Endothelial cell of umbilical vein (primary cell): ENCODE results near the gene DLGAP1. TPM values are rescaled to one million over a fixed set of nuclear protein-coding genes. Genes with fewer than 3 reads are reported as not detected.

Source experiments
- BruUV-seq: library from RNA; stranded (reverse); fragments of 400-500 nt; replicated peaks from 2 replicates; lab custom pipeline; 2021; lab: Mats Ljungman, UMichigan
- CTCF ChIA-PET: fragments of 300-600, 350-600 bp; sonication (Branson Sonifier 250); formaldehyde crosslinking; loops from one replicate; lab custom pipeline; 2021; ENCODE audit warnings: antibody characterized with exemption, inconsistent platforms; lab: Charles Lee
- POLR2A ChIA-PET: fragments of 300-600, 350-600 bp; sonication (Branson Sonifier 250); formaldehyde crosslinking; loops from one replicate; lab custom pipeline; 2021; ENCODE audit warnings: antibody characterized with exemption, inconsistent platforms; lab: Charles Lee
- DNase-seq: peaks from one replicate; pipeline ENCODE4 v3.0.0-alpha.2; 2011; ENCODE audit warnings: low read depth, low spot score
- FAIRE-seq: peaks from 2 replicates; lab custom pipeline; 2011; peaks lifted over from hg19 to GRCh38; lab: Jason Lieb, UNC
- H2AFZ ChIP-seq: 2 replicates; pipeline ENCODE4 v1.6.0; 2012; ENCODE audit warnings: low read depth, low read length, control low read depth, inconsistent platforms
- H3K27ac ChIP-seq: 2 replicates; pipeline ENCODE4 v1.5.1; 2011; ENCODE audit warnings: low read depth, mild to moderate bottlenecking, control low read depth, low read length, moderate library complexity; ENCODE audit not compliant: insufficient read depth
- H3K27me3 ChIP-seq, 2 experiments: 2 replicates each; pipeline versions ENCODE4 v1.6.0 to v1.6.1; 2011; ENCODE audit warnings: low read length in 2 of 2, mixed read lengths in 1 of 2; ENCODE audit not compliant: control insufficient read depth in 2 of 2, insufficient read depth in 2 of 2
- H3K36me3 ChIP-seq, 2 experiments: 2 replicates in 1 of 2; 3 replicates in 1 of 2; pipeline ENCODE4 v1.5.1; 2011; ENCODE audit warnings: low read length in 2 of 2, mild to moderate bottlenecking in 1 of 2, moderate library complexity in 1 of 2; ENCODE audit not compliant: control insufficient read depth in 2 of 2, insufficient read depth in 2 of 2; ENCODE audit errors: extremely low read depth in 1 of 2
- H3K4me1 ChIP-seq: 3 replicates; pipeline ENCODE4 v1.5.1; 2011; ENCODE audit warnings: mild to moderate bottlenecking, low read length; ENCODE audit not compliant: control insufficient read depth, insufficient read depth; ENCODE audit errors: extremely low read depth
- H3K4me2 ChIP-seq: 2 replicates; pipeline ENCODE4 v1.6.1; 2011; ENCODE audit warnings: low read length, control low read depth, mixed read lengths; ENCODE audit not compliant: insufficient read depth
- H3K4me3 ChIP-seq, 3 experiments: fragments of 200-600 bp in 1 of 3; sonication (generic), shearing (Covaris generic) in 1 of 3; replicated peaks in 1 of 3; 2 replicates each; pipeline ENCODE4 v1.5.1; 2011 to 2016; ENCODE audit warnings: control low read depth in 3 of 3, low read length in 3 of 3, mild to moderate bottlenecking in 2 of 3, inconsistent platforms in 1 of 3, low read depth in 1 of 3, moderate library complexity in 1 of 3; ENCODE audit not compliant: insufficient read depth in 1 of 3
- H3K79me2 ChIP-seq: 2 replicates; pipeline ENCODE4 v1.6.0; 2012; ENCODE audit warnings: low read length, inconsistent platforms; ENCODE audit not compliant: control insufficient read depth, insufficient read depth
- H3K9ac ChIP-seq: replicated peaks from 2 replicates; pipeline ENCODE3; 2011; ENCODE audit warnings: low read length, control low read depth; ENCODE audit not compliant: insufficient read depth; ENCODE audit errors: extremely low read depth
- H3K9me1 ChIP-seq: replicated peaks from 3 replicates; pipeline ENCODE4 v1.6.0; 2011; ENCODE audit warnings: mild to moderate bottlenecking, low read length; ENCODE audit not compliant: control insufficient read depth, insufficient read depth; ENCODE audit errors: extremely low read depth
- H3K9me3 ChIP-seq: replicated peaks from 2 replicates; pipeline ENCODE4 v1.5.1; 2012; ENCODE audit warnings: low read length, inconsistent platforms; ENCODE audit not compliant: control insufficient read depth, insufficient read depth
- H4K20me1 ChIP-seq: replicated peaks from 2 replicates; pipeline ENCODE3; 2011; ENCODE audit warnings: mild to moderate bottlenecking, low read length; ENCODE audit not compliant: control insufficient read depth, insufficient read depth; ENCODE audit errors: extremely low read depth
- CTCF ChIP-seq, 2 donors: IDR thresholded peaks; 1 replicate in 1 of 2; 2 replicates in 1 of 2; pipeline ENCODE4 v1.5.1; 2011; ENCODE audit warnings: low read length in 2 of 2, mild to moderate bottlenecking in 2 of 2, moderate library complexity in 2 of 2, control low read depth in 1 of 2, inconsistent platforms in 1 of 2, low read depth in 1 of 2; ENCODE audit not compliant: insufficient read depth in 1 of 2; ENCODE audit errors: extremely low read depth in 1 of 2
- EZH2 ChIP-seq: IDR thresholded peaks from 2 replicates; pipeline ENCODE4 v1.6.1; 2012; ENCODE audit warnings: borderline replicate concordance, low read depth, mild to moderate bottlenecking, moderate library complexity, low read length, inconsistent platforms; ENCODE audit not compliant: severe bottlenecking
- FOS ChIP-seq: IDR thresholded peaks from 2 replicates; pipeline ENCODE4 v1.6.1; 2011; ENCODE audit warnings: mild to moderate bottlenecking, low read length, moderate library complexity, borderline replicate concordance; ENCODE audit not compliant: insufficient read depth
- GATA2 ChIP-seq: IDR thresholded peaks from 2 replicates; pipeline ENCODE4 v1.7.0; 2011; ENCODE audit warnings: low read depth, mild to moderate bottlenecking, moderate library complexity, mixed read lengths, low read length; ENCODE audit not compliant: insufficient read length, insufficient read depth
- JUN ChIP-seq: IDR thresholded peaks from 2 replicates; pipeline ENCODE4 v1.6.1; 2011; ENCODE audit warnings: borderline replicate concordance, low read depth; ENCODE audit not compliant: insufficient read length, insufficient read depth
- MAX ChIP-seq: IDR thresholded peaks from 2 replicates; pipeline ENCODE4 v1.6.1; 2011; ENCODE audit not compliant: insufficient read depth, insufficient read length
- MYC ChIP-seq: IDR thresholded peaks from one replicate; pipeline ENCODE4 v1.6.1; 2011; ENCODE audit warnings: mild to moderate bottlenecking, low read depth, low read length
- POLR2A ChIP-seq: IDR thresholded peaks from 2 replicates; pipeline ENCODE4 v1.6.1; 2012; ENCODE audit warnings: low read depth, mild to moderate bottlenecking, control low read depth, low read length
- POLR2AphosphoS5 ChIP-seq: IDR thresholded peaks from 2 replicates; pipeline ENCODE4 v1.6.1; 2012; ENCODE audit warnings: low read depth, mild to moderate bottlenecking, control low read depth, low read length, moderate library complexity; ENCODE audit not compliant: insufficient read depth
- dilution Hi-C: fragments of 300-500 bp; cut with MboI; formaldehyde crosslinking; loops from one replicate; pipeline ENCODE4 v1.15.0; 2019; ENCODE audit warnings: low sequenced_read_pairs; ENCODE audit not compliant: extremely low pct_ligation_motif_present
- intact Hi-C: fragments of 100-400 bp; cut with micrococcal nuclease; formaldehyde crosslinking; loops from one replicate; pipeline ENCODE4 v1.10.0; 2022
- polyA plus RNA-seq, 4 experiments: library from polyadenylated mRNA; depleted of rRNA in 3 of 4; stranded (reverse) in 3 of 4; unstranded in 1 of 4; fragments of >200 nt; gene quantifications; 2 replicates each; pipeline versions ENCODE4 v1.2.1 to v1.2.3, GENCODE V29; 2011 to 2012; ENCODE audit warnings: missing spikeins in 1 of 4
- total RNA-seq: library from RNA; stranded (reverse); gene quantifications from 2 replicates; pipeline ENCODE4 v1.2.3, GENCODE V29; 2021

DLGAP1 gene
- total and polyA plus RNA-seq, 2 donors (not counting 3 experiments of a cell fraction or from before 2014, with no cell fraction given), result 0.04 TPM; not detected in 1

- no TSS peak for BruUV-seq
- H3K27ac ChIP-seq, result no peak overlapping the region
- H3K4me1 ChIP-seq, result no peaks in the 10 kb centered on the region
- intact Hi-C loops (no loop called here), dilution Hi-C loops (no loop called here)
- no peaks in the 10 kb centered on the region for H3K36me3 ChIP-seq
- no peak for FAIRE-seq
- TF ChIP-seq POLR2AphosphoS5 (no peak), EZH2 (no peak), MYC (no peak), CTCF (IDR thresholded peaks at IDR 0.05; ENCODE audit: extremely low read depth in 1 of 2, insufficient read depth in 1 of 2, low read depth in 1 of 2, low read length in 2 of 2) (no peak), MAX (no peak), GATA2 (no peak), JUN (no peak), POLR2A (no peak), FOS (no peak)
- ChIA-PET POLR2A (no interaction called here), CTCF (no interaction called here)
- no peak overlapping the region for H2AFZ ChIP-seq
- no peak overlapping the region for H3K9ac ChIP-seq
- no peaks in the 10 kb centered on the region for H3K9me1 ChIP-seq
- H3K4me3 ChIP-seq, result no peak overlapping the region
- no peaks in the 10 kb centered on the region for H4K20me1 ChIP-seq
- no peak for DNase-seq
- H3K27me3 ChIP-seq, result no peaks in the 10 kb centered on the region
- no peaks in the 10 kb centered on the region for H3K9me3 ChIP-seq
- no peak overlapping the region for H3K4me2 ChIP-seq
- no peaks in the 10 kb centered on the region for H3K79me2 ChIP-seq
These were observed 187.5 kb downstream of the DLGAP1 start for GRCh38 chr18:4267641-4268040.
